GM19397 (cell line): ENCODE measurements around the gene ADM2.

Experiments
- ATAC-seq: cut with Tn5 transposase; IDR thresholded peaks from one replicate; pipeline ENCODE4 v1.9.1; 2021; ENCODE audit warnings: mild to moderate bottlenecking, moderate library complexity; ENCODE audit not compliant: unreplicated experiment

ADM2 gene

DNA sequence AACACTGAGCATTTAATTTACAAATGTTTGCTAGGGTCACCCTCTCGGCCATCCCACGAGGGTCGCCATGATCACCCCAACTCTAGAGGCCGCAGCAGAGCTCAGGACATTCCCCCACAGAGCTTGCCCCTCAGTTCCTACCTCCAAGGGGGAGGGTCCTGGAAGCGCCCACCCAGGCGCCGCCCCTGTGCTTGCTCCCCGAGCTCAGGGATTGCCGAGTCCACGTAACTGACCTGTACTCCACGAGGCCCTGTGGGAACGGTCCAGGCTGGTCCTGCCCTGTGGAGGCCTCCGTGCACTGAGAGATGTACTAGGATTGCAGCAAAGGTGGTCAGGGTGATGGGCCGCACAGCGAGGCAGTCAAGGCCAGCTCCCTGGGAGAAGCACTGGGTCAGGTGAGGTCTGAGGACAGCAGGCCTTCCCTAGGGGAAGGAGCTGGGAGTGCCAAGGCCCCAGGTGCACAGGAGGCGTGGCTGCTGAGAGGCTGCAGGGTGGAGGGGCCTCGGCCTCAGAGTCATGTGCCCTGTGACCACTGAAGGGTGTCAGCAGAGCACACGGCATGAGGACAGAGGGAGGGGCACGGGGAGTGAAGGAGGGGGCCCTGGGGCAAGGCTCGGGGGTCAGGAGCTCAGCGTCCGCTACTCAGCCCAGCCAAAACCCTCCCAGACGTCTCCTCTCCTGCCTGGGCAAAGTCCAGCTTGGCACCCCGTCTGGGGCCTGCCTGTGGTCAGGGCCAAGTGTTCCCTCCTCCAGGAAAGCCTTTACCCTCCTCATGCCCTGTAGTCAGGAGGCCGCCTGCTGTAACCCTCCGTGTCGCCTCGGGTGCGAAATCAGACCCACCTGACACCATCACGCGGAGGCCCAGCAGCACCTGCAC is 2.9 kb downstream of the ADM2 start:
- ATAC-seq, result no peak

DNA sequence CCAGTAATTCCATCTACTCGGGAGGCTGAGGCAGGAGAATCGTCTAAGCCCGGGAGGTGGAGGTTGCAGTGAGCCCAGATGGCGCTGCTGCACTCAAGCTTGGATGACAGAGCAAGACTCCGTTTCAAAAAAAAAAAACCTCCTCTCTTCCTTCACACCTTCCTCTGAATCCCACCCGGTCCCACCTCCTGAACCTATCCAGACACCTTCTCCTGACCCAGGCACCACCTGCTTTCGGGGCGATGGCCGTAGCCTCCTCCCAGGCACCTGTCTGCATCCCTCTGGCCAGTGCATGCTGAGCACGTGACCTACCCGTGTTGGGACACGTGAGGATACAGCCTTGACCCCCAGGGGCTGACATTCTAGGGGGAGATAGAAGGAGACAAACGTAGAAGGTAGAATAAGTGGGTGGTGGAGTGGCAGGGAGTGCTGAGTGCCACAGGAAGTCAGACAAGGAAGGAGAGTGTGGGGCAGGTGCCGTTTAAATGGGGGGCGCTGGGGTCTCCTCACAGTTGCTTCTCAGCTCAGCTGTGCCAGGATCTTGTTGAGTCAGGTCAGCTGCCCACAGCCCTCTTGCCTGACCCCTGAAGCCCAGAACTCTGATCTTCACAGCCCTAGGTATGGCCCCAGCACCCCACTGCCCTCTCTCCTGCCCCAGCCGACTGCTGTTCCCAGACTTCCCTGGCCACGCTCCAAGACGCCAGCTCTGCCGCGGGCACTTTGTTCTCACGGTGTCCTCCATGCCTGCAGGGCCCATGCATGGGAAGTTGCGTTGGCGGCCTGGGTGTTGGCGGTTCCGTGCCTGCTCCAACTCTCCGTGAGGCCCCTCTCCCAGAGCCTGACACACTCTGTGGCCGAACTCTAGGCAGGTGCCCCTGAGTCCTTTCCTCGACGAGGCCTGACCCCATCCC is 4.1 kb downstream of the ADM2 start:
- no peak for ATAC-seq

DNA sequence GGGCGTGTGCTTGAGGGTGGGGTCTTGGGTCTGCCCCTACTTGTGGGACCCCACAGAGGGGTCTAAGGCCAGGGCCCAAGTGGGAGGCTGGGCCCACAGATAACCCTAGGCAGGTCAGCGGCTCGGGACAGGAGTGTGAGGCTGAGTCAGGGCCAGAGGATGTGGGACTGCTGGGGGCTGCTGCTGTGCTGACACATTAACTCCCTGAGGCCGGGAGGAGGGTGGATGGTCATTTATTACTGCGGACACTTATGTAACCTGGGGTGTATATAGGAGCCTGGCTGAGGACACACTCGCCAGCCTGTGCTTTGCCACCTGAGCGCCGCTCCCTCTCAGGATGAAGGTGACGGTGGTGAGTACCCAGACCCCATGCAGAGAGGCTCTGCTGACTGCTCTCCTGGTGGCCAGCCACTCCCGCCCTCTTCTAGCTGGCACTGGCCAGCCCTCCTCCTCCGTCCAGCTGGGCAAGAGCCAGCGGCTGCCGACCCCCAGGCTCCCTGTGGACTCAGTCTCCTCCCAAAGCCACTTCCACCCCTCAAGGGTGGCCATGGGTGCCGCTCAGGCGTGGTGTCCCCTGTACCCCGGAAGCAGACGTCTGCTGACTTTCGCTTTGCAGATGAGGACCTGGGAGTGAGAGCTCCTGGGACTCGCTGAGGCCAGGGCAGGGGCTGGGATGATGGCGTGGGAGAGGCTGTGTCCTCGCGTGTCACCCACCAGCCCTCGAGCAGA is 5.4 kb downstream of the ADM2 start, which contains the start of gene MIOX:
MIOX (plus strand) TSS at position 299 of the 729 bp plus-strand sequence; CDS start at position 338, 39 bp downstream.
- ATAC-seq, result no peak

DNA sequence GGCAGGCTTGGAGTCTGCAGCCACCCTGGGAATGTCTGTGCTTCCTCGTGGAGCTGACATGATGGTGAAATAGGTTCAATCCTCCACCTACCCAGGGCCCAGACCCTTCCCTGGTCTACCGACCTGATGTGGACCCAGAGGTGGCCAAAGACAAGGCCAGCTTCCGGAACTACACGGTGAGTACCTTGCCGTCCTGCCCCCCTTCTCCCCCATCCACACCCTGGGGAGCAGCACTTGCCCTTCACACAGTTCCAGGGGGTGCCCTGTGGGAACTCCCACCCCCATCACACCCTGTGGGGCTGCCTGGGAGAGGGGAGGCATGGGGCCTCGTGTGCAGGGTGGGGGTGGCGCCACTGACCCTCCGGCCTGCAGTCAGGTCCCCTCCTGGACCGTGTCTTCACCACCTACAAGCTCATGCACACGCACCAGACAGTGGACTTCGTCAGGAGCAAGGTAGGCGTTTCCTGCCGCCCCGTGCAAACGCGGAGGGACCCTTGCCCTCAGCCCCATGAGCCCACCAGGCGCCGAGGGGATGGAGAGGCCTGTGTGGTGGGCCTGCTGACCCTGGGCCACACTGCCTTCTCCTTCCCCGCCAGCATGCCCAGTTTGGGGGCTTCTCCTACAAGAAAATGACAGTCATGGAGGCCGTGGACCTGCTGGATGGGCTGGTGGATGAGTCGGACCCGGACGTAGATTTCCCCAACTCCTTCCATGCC is 6.1 kb downstream of the ADM2 start:
- ATAC-seq, result no peak

DNA sequence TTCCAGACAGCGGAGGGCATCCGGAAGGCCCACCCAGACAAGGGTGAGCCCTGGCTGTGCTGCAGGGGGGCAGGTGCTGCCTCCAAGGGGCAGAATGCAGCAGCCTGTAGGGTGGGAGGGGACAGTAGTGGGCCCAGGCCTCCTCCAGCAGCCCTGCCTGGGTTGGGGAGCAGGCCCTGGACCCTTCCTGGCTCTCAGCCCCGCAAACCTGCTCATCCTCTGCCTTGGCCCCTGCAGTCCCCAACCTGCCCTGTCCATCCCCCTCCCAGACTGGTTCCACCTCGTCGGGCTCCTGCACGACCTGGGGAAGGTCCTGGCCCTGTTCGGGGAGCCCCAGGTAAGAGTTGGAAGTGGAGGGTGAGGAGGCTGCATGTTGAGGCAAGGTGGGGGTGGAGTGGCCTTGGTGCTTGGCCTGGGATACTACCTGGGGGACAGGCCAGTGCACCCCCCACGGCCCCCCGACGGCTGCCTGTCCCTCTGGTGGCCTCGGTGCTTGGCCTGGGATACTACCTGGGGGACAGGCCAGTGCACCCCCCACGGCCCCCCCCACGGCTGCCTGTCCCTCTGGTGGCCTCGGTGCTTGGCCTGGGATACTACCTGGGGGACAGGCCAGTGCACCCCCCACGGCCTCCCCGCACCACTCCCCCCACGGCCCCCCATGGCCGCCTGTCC is 6.8 kb downstream of the ADM2 start:
- ATAC-seq, result no peak

DNA sequence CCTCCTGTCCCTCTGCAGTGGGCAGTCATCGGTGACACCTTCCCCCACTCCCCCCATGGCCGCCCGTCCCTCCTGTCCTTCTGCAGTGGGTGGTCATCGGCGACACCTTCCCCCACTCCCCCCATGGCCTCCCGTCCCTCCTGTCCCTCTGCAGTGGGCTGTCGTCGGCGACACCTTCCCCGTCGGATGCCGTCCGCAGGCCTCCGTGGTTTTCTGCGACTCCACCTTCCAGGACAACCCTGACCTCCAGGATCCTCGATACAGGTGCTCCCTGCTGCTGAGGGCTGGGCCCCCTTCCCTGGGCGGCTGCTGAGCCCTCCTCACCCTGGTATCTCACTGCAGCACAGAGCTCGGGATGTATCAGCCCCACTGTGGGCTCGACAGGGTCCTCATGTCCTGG is 7.5 kb downstream of the ADM2 start:
- no peak for ATAC-seq

DNA sequence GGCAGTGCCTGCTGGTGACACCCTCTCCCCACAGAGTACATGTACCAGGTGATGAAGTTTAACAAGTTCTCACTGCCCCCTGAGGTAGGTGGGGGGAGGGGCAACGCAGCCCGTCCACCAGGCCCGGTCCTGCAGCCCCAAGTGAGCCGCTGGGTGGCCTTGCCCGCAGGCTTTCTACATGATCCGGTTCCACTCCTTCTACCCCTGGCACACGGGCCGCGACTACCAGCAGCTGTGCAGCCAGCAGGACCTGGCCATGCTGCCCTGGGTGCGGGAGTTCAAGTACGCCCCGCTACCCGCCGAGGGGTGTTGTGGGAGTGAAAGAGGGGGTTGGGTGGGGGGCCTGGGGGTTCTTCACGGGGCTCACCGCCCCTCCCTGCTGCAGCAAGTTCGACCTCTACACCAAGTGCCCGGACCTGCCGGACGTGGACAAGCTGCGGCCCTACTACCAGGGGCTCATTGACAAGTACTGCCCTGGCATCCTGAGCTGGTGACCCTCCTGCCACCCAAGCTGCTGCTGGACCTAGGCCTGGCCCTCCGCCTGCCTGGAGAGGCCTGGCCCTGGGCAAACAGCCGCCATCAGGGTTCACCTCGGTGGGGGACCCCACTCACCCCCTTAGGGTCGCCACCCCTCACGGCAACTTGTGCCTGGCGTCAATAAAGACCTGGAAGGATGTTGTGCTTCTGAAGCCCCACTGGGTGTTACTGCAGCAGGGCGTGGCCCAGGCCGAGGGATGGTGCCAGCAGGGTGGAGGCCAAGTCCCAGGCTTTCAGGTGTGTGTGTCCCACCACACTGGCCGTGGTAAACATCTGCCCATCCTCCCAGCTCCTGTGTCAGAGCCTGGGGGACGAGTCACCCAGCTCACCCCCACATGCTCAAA is 8.3 kb downstream of the ADM2 start:
- ATAC-seq, result no peak

DNA sequence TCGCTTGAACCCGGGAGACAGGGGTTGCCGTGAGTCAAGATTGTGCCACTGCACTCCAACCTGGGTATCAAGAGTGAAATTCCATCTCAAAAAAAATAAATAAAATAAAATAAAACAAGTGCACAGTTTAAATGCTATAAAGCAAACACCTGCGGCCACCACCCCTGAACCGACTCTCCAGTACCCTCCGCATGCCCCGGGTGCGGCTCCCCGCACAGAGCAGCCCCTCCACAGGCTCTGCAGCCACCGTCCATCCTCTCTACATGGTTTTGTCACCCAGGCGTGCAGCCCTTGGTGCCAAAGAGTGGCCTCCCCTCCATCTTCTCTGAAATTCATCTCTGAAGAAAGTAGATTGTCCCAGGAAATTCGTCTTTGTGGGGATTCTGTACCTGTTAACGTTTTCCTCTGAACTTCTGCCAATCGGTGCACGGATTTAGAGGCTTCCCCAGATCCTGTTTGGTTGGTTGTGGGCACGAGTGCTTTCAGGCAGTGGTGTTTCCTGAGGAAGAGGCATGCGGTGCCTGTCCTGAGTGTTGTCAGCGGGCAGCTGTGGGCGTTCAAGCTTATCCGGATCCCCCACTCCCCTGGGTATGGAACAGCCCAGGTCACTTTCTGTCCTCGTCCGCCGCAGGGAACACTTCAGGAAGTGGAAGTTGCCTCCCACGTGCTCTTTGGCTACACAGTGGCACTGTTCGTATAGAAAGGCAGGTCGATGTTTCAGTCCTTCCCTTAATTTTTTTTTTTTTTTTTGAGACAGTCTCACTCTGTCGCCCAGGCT is 9.4 kb downstream of the ADM2 start:
- no peak for ATAC-seq

DNA sequence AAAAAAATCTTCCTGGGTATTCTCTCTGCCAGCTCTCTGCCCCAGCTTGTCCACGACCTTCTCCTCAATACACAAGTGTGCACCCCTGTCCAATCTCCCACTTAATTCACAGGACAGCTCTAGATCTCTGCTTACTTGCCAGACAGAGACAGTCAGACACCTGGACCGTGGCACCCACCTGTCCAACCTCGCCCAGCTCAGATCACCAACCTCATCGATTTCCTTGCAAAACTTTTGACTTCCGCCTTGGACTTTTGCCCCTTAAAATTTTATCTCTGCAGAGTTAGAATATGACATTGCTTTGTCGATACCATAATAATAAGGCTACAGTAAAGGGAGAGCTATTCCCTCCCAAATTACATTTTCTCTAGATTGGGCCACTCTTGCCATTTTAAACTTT is 15.8 kb downstream of the ADM2 start:
- no peak for ATAC-seq

DNA sequence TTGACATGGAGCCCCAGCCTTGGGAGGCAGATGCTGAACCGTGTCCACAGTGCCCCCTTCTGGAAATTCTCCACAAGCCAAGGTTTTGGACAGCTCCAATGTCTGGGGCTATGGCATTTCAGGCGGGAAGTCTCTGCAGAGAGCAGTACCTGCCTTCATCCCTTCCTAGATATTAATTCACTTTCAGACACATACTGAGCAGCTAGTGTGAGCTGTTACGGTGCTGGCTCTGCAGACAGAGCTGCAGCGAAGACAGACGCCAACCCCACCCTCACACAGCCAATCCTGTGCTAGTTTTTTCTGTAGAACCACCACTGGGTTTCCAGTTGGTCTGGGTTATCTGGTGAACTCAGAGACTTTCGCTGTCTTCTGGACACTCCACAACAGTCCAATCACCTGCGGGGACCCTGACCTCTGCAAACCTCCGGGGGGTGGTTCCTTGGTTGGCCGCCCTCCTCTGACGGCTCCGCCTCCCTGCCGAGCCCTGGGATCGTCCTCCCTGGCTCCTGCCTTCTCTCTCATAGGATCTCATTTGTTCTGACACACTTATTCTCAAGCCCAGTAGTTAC is 17.1 kb downstream of the ADM2 start:
- no peak for ATAC-seq

DNA sequence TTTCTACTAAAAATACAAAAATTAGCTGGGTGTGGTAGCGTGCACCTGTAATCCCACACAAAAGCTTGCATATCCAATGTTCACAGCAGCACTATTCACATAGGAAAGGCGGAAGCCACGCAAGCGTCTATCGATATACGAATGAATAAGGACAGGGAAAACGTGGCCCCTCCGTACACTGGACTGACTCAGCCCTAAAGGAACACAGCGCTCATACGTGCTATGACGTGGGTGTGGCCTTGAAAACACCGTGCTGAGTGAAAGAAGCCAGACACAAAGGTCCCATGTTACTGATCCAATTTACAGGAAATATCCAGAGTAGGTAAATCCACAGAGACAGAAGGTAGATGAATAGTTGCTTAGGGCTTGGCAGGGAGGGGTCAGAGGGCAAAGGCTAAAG is 19.1 kb downstream of the ADM2 start:
- no peak for ATAC-seq

DNA sequence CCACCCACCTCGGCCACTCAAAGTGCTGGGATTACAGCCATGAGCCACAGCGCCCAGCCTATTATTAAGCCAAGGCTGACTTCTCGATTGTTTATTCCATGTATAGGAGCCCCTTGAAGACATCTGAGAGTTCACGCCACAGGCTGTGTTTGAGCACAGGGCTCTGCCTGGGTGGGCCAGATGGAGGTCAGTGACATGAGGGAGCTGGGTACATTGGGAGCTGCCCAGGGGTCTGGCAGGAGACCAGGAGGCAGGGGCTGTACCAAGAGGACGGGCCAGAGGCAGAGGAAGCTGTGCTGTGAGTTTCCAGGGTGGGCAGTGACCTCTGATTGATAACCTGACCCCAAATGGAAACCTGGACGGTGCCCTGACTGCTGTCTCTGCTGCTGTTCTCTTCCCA is 20.8 kb downstream of the ADM2 start:
- no peak for ATAC-seq

DNA sequence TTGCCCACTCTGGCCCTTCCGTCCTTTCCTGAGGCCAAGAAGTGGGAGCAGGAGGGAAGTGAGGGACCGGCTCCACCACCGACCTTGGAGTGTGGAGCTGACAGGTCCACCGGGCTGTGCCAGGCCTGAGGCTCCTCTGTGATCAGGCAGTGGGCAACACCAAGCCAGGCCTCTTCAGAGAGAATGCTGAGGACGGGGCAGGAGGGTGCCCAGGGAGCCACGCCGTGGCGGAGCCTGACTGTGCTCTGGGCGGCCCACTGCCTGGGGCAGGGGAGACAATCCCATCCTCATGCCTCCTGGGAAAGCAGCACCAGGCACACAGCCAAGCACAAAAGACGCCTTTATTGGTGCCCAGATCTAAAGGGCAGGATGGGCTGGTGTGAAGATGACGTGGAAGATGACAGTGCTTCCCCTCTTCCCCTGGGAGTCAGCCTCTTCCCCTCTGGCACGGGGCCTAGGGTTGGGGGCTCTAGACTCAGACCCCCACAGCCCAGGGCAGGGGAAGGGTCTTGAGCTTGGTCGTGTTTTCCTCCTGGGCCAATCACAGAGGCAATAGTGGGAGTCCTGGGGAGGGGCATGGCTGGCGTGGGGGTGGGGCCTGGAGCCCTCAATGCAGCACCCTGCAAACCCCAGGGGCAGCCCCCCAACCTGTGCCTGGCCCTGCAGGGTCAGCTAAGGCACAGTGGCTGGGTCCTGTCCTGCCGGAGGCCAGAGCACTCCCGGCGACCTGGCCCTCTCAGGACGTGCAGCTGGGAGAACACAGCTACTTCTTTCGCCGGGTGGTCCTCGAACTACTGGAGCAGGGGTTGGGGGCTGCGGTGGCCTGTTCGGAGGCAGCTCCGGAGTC is 21.5 kb downstream of the ADM2 start:
- no peak for ATAC-seq

DNA sequence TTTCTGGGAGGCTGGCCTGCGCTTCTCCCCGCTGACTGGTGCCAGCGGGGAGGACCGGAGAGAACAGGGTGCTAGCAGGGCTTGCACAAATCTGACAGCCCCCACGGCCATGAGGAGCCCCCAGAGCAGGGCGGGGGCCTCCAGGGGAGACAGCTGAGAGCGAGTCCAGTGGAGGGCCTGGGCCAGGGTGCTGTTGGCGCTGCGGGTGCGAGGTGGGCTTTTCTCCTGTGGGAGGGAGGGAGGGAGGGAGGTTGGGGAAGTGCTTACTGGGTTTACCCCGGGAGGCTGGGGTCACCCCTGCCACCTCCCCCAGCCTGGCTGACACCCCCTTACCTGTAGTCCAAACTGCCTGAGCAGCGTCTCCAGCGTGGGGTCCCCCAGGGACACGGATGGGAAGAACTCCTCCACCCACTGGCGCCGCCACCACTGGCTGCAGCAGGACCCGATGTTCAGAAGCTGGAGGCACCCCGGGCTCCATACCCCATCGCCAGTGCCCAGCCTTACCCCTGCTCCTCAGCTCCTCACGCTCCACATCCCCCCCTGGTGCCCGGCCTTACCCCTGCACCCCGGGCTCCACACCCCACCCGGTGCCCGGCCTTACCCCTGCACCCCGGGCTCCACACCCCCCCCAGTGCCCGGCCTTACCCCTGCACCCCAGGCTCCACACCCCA is 22.3 kb downstream of the ADM2 start:
- no peak for ATAC-seq

DNA sequence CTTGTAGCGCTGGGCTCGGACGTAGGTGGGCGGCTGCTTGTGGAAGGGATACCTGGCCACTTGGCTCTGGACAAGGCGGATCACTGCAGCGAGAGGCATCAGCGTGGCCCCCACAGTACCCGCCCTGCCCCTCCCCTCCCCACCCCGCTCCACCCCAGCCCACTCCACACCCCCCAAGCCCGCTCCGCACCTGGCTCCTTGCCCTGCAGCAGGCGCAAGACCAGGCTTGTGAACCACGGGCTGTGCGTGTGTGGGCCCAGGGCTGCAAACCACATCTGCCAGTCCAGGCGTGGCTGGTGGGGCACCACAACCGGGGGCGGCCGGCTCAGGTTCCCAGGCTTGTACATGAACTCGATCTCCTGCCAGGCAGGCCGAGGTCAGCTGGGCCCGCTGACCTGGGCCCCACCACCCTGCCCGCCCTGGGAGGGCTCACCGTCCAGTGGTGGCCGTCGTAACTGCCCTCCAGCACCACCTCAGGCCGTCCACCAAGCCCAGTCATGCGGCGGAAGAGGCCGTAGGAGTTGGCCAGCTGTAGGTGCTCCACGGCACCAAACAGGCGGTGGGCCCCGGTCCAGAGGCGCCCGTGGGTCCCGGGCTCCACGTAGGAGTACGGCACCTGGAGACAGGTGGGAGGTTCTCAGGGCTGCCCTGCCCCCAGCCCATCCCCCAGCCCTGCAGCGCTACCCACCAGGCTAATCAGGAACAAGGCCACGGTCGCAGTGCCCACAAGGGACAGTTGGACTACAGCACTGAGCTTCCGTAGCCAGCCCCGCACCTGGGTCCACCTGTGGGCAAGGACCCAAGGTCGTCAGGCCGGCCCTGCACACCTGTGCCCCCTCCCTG is 23.2 kb downstream of the ADM2 start:
- no peak for ATAC-seq
